Smooth muscle cell (in vitro differentiated cells): Measurements from ENCODE around the gene HRH1. TPM values are rescaled to one million over a fixed set of nuclear protein-coding genes. Genes with fewer than 3 reads are reported as not detected.
A peak's percentile ranks its signal among the peaks of the same experiment; 100 is the strongest.

Experiments
- DNase-seq: peaks from one replicate; lab custom pipeline; 2025; ENCODE audit not compliant: unreplicated experiment; lab: John Stamatoyannopoulos, UW
- H2AFZ ChIP-seq: fragments of 200-600 bp; sonication (generic); 2 replicates; pipeline ENCODE4 v1.6.0; 2016; ENCODE audit warnings: antibody characterized with exemption, low read depth, mild to moderate bottlenecking
- H3F3A ChIP-seq: fragments of 200-600 bp; sonication (generic); 2 replicates; pipeline ENCODE4 v1.6.0; 2017; ENCODE audit warnings: antibody characterized with exemption, low read depth
- H3K27ac ChIP-seq: fragments of 200-600 bp; sonication (generic); 2 replicates; pipeline ENCODE4 v1.5.1; 2016; ENCODE audit warnings: low read depth, mild to moderate bottlenecking
- H3K27me3 ChIP-seq: fragments of 200-600 bp; sonication (generic); 2 replicates; pipeline ENCODE4 v1.6.1; 2016; ENCODE audit warnings: low read depth, mild to moderate bottlenecking
- H3K36me3 ChIP-seq: fragments of 200-600 bp; sonication (generic); 2 replicates; pipeline ENCODE4 v1.5.1; 2016; ENCODE audit warnings: low read depth
- H3K4me1 ChIP-seq: fragments of 200-600 bp; sonication (generic); 2 replicates; pipeline ENCODE4 v1.5.1; 2016; ENCODE audit warnings: low read depth
- H3K4me2 ChIP-seq: fragments of 200-600 bp; sonication (generic); 2 replicates; pipeline ENCODE4 v1.6.0; 2016; ENCODE audit warnings: mild to moderate bottlenecking
- H3K4me3 ChIP-seq: fragments of 200-600 bp; sonication (generic); 2 replicates; pipeline ENCODE4 v1.5.1; 2016; ENCODE audit warnings: mild to moderate bottlenecking
- H3K79me2 ChIP-seq: fragments of 200-600 bp; sonication (generic); 2 replicates; pipeline ENCODE4 v1.6.0; 2016; ENCODE audit warnings: low read depth, mild to moderate bottlenecking
- H3K9ac ChIP-seq: fragments of 200-600 bp; sonication (generic); 2 replicates; pipeline ENCODE4 v1.6.0; 2016; ENCODE audit warnings: low read depth
- H3K9me3 ChIP-seq: fragments of 200-600 bp; sonication (generic); replicated peaks from 2 replicates; pipeline ENCODE4 v1.5.1; 2016; ENCODE audit warnings: low read depth
- H4K20me1 ChIP-seq: fragments of 200-600 bp; sonication (generic); 2 replicates; pipeline ENCODE4 v1.6.0; 2016; ENCODE audit warnings: low read depth
- CTCF ChIP-seq: fragments of 200-600 bp; sonication (generic); IDR thresholded peaks from 2 replicates; pipeline ENCODE4 v1.5.1; 2017; ENCODE audit warnings: borderline replicate concordance, mild to moderate bottlenecking, antibody characterized with exemption; ENCODE audit not compliant: insufficient read depth, poor library complexity, severe bottlenecking
- WGBS: methylation state at CpG from one replicate; pipeline ENCODE4 v1.1.7; 2016; ENCODE audit warnings: low lambda C conversion rate; 5-methylcytosine and 5-hydroxymethylcytosine counted together
- polyA plus RNA-seq: library from polyadenylated mRNA; unstranded; fragments of >200 nt; fragmentation: Nextera tagmentation; extraction: Ambion mirVana; gene quantifications from 2 replicates; pipeline ENCODE4 v1.2.1, GENCODE V29; 2016
- total RNA-seq: library from RNA; depleted of rRNA; stranded (reverse); fragments of >200 nt; gene quantifications from 2 replicates; pipeline ENCODE4 v1.2.3, GENCODE V29; 2014

The HRH1 gene
- total and polyA plus RNA-seq, 2 experiments from 2014 or later: 7.3 to 9.9 TPM

GRCh38 chr3:11159421-11159904, 5.2 kb downstream of the HRH1 start:
- Histone ChIP-seq H3F3A (no peaks in the 10 kb centered on the region), H3K9me3 (no peaks in the 10 kb centered on the region), H4K20me1 (peaks cover 10% of the 10 kb centered on the region), H3K27me3 (peaks cover 17% of the 10 kb centered on the region), H3K4me3 (no peak overlapping the region), H2AFZ (no peak overlapping the region), H3K27ac (no peak overlapping the region), H3K4me2 (no peak overlapping the region), H3K4me1 (peaks cover 6% of the 10 kb centered on the region), H3K36me3 (no peaks in the 10 kb centered on the region), H3K79me2 (no peaks in the 10 kb centered on the region), H3K9ac (no peak overlapping the region)
- 48% methylated on average over 5 of the region's 5 CpGs for WGBS
- DNase-seq: no peak
- TF ChIP-seq CTCF: no peak

- Histone ChIP-seq H3K9me3 (no peaks in the 10 kb centered on the region), H3K4me2 (no peak overlapping the region), H3K27me3 (peaks cover 17% of the 10 kb centered on the region), H3K27ac (no peak overlapping the region), H4K20me1 (peaks cover 10% of the 10 kb centered on the region), H3F3A (no peaks in the 10 kb centered on the region), H3K4me3 (no peak overlapping the region), H2AFZ (no peak overlapping the region), H3K79me2 (no peaks in the 10 kb centered on the region), H3K9ac (no peak overlapping the region), H3K36me3 (no peaks in the 10 kb centered on the region), H3K4me1 (no peaks in the 10 kb centered on the region)
- TF ChIP-seq CTCF: peak; percentile 8
- no peak for DNase-seq
- WGBS: 74% methylated on average over 7 of the region's 7 CpGs
These were observed 7.4 kb downstream of the HRH1 start for GRCh38 chr3:11161666-11162065.

GRCh38 chr3:11162401-11163345, 8.4 kb downstream of the HRH1 start:
- H3K27me3 ChIP-seq: peaks cover 7% of the 10 kb centered on the region
- DNase-seq: no peak
- H3K4me3 ChIP-seq: no peak overlapping the region
- H2AFZ ChIP-seq: no peak overlapping the region
- H3K9me3 ChIP-seq: no peaks in the 10 kb centered on the region
- H4K20me1 ChIP-seq: peaks cover 10% of the 10 kb centered on the region
- H3K36me3 ChIP-seq: no peaks in the 10 kb centered on the region
- no peaks in the 10 kb centered on the region for H3F3A ChIP-seq
- H3K4me2 ChIP-seq: no peak overlapping the region
- TF ChIP-seq CTCF: no peak
- H3K27ac ChIP-seq: no peak overlapping the region
- H3K4me1 ChIP-seq: no peaks in the 10 kb centered on the region
- H3K9ac ChIP-seq: no peak overlapping the region
- 87% methylated on average over 6 of the region's 6 CpGs for WGBS
- no peaks in the 10 kb centered on the region for H3K79me2 ChIP-seq
